G401.6 (cell line): ENCODE data around the gene ST3GAL5.

Experiments used
- FAIRE-seq: peaks from 2 replicates; lab custom pipeline; 2012; peaks lifted over from hg19 to GRCh38; lab: Jason Lieb, UNC

The ST3GAL5 gene

DNA sequence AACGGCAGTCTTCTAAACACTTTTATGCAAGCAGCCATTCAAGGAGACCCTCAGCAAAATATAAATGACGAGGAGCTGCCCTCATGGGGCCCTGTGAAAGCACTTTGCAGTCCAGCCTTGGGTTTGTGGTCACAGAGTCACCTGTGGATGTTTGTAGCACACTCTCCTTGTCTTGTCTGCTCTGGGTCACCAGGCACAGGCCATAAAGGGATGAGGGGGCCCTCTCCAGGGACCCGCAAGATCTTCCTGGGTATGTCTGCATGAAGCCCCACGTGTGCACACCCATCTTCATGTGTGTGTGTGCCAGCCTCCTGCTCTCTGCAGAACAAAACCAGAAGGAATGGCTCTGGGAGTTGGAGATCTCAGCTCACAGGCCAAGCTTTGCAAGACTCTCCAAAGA is 98.8 kb downstream of the ST3GAL5 start:
- no peak for FAIRE-seq

DNA sequence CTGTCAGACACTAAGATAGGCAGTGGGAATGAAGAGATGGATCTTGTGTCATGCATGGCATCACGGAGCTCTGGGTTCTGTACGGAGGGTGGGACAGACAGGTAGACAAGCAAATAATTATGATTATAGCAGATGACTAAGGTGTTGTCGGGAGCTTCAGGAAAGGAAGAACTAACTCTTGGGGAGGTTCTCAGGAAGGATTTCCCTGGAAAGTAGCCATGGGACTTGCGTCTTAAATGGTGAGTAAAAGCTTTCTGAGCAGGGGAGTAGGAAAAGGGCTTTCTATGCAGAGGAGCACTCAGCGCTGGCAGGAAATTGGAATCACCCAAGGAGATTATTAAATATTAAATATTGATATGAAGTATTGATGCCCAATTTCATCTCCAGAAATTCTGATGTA is 99.5 kb downstream of the ST3GAL5 start:
- no peak for FAIRE-seq

- FAIRE-seq, result no peak
Observed at GRCh38 chr2:85788603-85789002, 100.2 kb downstream of the ST3GAL5 start.

DNA sequence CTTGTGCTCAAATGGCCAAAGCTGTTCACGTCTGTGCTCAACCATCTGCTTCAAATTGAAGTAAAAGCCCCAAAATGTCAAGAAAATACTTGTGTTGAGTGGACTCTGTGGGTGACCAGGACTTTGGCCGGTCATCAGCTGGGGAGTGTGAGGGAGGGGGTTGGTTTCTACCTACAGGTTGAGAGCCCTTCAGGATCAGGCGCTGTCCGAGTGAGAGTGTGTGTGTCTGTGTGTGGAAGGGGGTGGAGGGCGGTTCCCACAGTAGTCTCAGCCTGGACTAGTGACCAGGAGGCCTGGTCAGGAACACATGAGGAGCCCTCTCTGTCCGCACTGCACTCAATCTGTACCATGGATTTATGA is 100.8 kb downstream of the ST3GAL5 start:
- FAIRE-seq, result no peak

- no peak for FAIRE-seq
Observed at GRCh38 chr2:85787282-85787980, 101.4 kb downstream of the ST3GAL5 start.
